Neural progenitor cell (in vitro differentiated cells): ENCODE results near the gene CTIF.

Experiments used
- CTCF ChIP-seq: fragments of 200-600 bp; sonication (generic); IDR thresholded peaks from 2 replicates; pipeline ENCODE4 v1.5.1; 2017; ENCODE audit warnings: antibody characterized with exemption, mild to moderate bottlenecking
- EZH2 ChIP-seq: fragments of 200-600 bp; sonication (generic); IDR thresholded peaks from 2 replicates; pipeline ENCODE4 v1.6.1; 2017; ENCODE audit warnings: antibody characterized with exemption, mild to moderate bottlenecking, moderate library complexity

GRCh38 chr18:48607056-48607984 is 68.5 kb downstream of the CTIF start:
- no peak for TF ChIP-seq CTCF
- TF ChIP-seq EZH2: no peak
